Naive thymus-derived CD4-positive, alpha-beta T cell (primary cell): ENCODE measurements around the gene HOXB5. TPM values are rescaled to one million over a fixed set of nuclear protein-coding genes. Genes with fewer than 3 reads are reported as not detected.

Experiments
- ATAC-seq: fragments of 150-1000 bp; cut with Tn5 transposase; 2 replicates; pipeline ENCODE4 v1.10.0; 2021; ENCODE audit warnings: mild to moderate bottlenecking, moderate library complexity
- CTCF ChIA-PET: fragments of 350-600 bp; sonication (Branson Sonifier 250); formaldehyde crosslinking; loops from one replicate; lab custom pipeline; 2021; ENCODE audit warnings: antibody characterized with exemption; lab: Charles Lee
- POLR2A ChIA-PET: fragments of 350-600 bp; sonication (Branson Sonifier 250); formaldehyde crosslinking; loops from one replicate; lab custom pipeline; 2021; ENCODE audit warnings: antibody characterized with exemption, inconsistent platforms; lab: Charles Lee
- DNase-seq, 9 donors: peaks; one replicate each; pipeline versions ENCODE4 v3.0.0 to v3.0.0-alpha.2; 2020 to 2022; ENCODE audit warnings: mixed read lengths in 1 of 9
- H3K27ac ChIP-seq: one replicate; pipeline ENCODE4 v1.7.0; 2013; ENCODE audit warnings: mild to moderate bottlenecking, low read depth, low read length, moderate library complexity
- H3K27me3 ChIP-seq, 2 donors: one replicate each; pipeline ENCODE4 v1.7.0; 2013; ENCODE audit warnings: low read length in 2 of 2, mild to moderate bottlenecking in 2 of 2, moderate library complexity in 2 of 2; ENCODE audit not compliant: control insufficient read depth in 2 of 2, insufficient read depth in 2 of 2
- H3K36me3 ChIP-seq, 3 experiments: 1 replicate in 2 of 3; 2 replicates in 1 of 3; pipeline ENCODE4 v1.7.0; 2013; ENCODE audit warnings: low read length in 3 of 3, mild to moderate bottlenecking in 3 of 3, moderate library complexity in 1 of 3; ENCODE audit not compliant: insufficient read depth in 3 of 3, control insufficient read depth in 2 of 3
- H3K4me1 ChIP-seq, 2 donors: one replicate each; pipeline ENCODE4 v1.7.0; 2013; ENCODE audit warnings: low read length in 2 of 2, mild to moderate bottlenecking in 2 of 2, moderate library complexity in 1 of 2; ENCODE audit not compliant: control insufficient read depth in 2 of 2, insufficient read depth in 2 of 2
- H3K4me3 ChIP-seq: 2 replicates; pipeline ENCODE4 v1.7.0; 2013; ENCODE audit warnings: mild to moderate bottlenecking, low read length
- H3K9me3 ChIP-seq, 3 experiments: 1 replicate in 2 of 3; 2 replicates in 1 of 3; pipeline ENCODE4 v1.7.0; 2013; ENCODE audit warnings: low read length in 3 of 3; ENCODE audit not compliant: control insufficient read depth in 2 of 3
- H3K27ac Mint-ChIP-seq, 9 donors: one replicate each; pipeline ENCODE4 v1.8.0; 2020 to 2022; ENCODE audit warnings: mixed read lengths in 9 of 9, mild to moderate bottlenecking in 8 of 9, moderate library complexity in 5 of 9, inconsistent platforms in 2 of 9
- H3K27me3 Mint-ChIP-seq, 5 donors: one replicate each; pipeline ENCODE4 v1.8.0; 2021 to 2022; ENCODE audit warnings: mixed read lengths in 5 of 5, mild to moderate bottlenecking in 1 of 5
- H3K36me3 Mint-ChIP-seq, 5 donors: one replicate each; pipeline ENCODE4 v1.8.0; 2020 to 2022; ENCODE audit warnings: mixed read lengths in 5 of 5, mild to moderate bottlenecking in 3 of 5, inconsistent platforms in 1 of 5
- H3K4me1 Mint-ChIP-seq, 7 donors: one replicate each; pipeline ENCODE4 v1.8.0; 2020 to 2022; ENCODE audit warnings: mixed read lengths in 7 of 7, mild to moderate bottlenecking in 3 of 7, inconsistent platforms in 1 of 7
- H3K4me3 Mint-ChIP-seq, 10 donors: one replicate each; pipeline ENCODE4 v1.8.0; 2020 to 2022; ENCODE audit warnings: mild to moderate bottlenecking in 10 of 10, mixed read lengths in 10 of 10, moderate library complexity in 6 of 10, inconsistent platforms in 2 of 10
- H3K9me3 Mint-ChIP-seq, 11 donors: one replicate each; pipeline ENCODE4 v1.8.0; 2020 to 2022; ENCODE audit warnings: mixed read lengths in 11 of 11, mild to moderate bottlenecking in 4 of 11, inconsistent platforms in 1 of 11, moderate library complexity in 1 of 11
- intact Hi-C, 2 donors: fragments of 100-400 bp; cut with micrococcal nuclease; formaldehyde crosslinking; loops; one replicate each; pipeline ENCODE4 v1.15.1; 2023
- polyA plus RNA-seq, 2 donors: library from polyadenylated mRNA; unstranded; fragments of 300-500 nt; fragmentation: Illumina TruSeq; gene quantifications; one replicate each; pipeline ENCODE4 v1.2.3, GENCODE V29; 2021
- total RNA-seq, 6 experiments: library from RNA in 5 of 6; stranded (reverse) in 5 of 6; gene quantifications; 1 replicate in 5 of 6; 2 replicates in 1 of 6; pipeline ENCODE4 v1.2.3 and lab custom pipeline; 2021 to 2026

HOXB5 gene
- total and polyA plus RNA-seq, 7 experiments from 2014 or later, result not detected

- POLR2A ChIA-PET, result interaction anchor here (1.1 to 1.4 kb wide), 2 partner anchors 15 to 243 kb away, joined by 3 to 5 read pairs; no protein-coding TSS in a partner anchor
- Histone ChIP-seq H3K4me1 (peaks cover 21 to 28% of the 10 kb centered on the region in 2 donors), H3K27me3 (peaks cover 8 to 38% of the 10 kb centered on the region in 2 donors), H3K9me3 (no peaks in the 10 kb centered on the region), H3K4me3 (no peak overlapping the region), H3K36me3 (no peaks in the 10 kb centered on the region), H3K27ac (no peak overlapping the region)
- DNase-seq (no peak), ATAC-seq (no peak)
- intact Hi-C loops, result no loop called here
- peaks cover 90 to 98% (median 94%) of the 10 kb centered on the region in 5 donors for H3K27me3 Mint-ChIP-seq
- H3K4me3 Mint-ChIP-seq, result peak overlapping the region in 1 of 10 donors; percentile 38
- no peak overlapping the region for H3K27ac Mint-ChIP-seq
- H3K9me3 Mint-ChIP-seq, result no peaks in the 10 kb centered on the region
- peaks cover 27 to 69% (median 40%) of the 10 kb centered on the region in 7 donors for H3K4me1 Mint-ChIP-seq
- CTCF ChIA-PET, result interaction anchor here (0.8 to 2.6 kb wide), 3 partner anchors 30 to 97 kb away, joined by 3 to 8 read pairs (median 3); no protein-coding TSS in a partner anchor
- peaks cover 0 to 9% (median 0%) of the 10 kb centered on the region in 5 donors for H3K36me3 Mint-ChIP-seq
Measured at GRCh38 chr17:48589060-48589830, 4.3 kb downstream of the HOXB5 start.

GRCh38 chr17:48588528-48588927 lies 5.1 kb downstream of the HOXB5 start:
- ATAC-seq, result no peak
- H3K27me3 ChIP-seq, result peaks cover 8 to 37% of the 10 kb centered on the region in 2 donors
- intact Hi-C loops, result no loop called here
- Mint-ChIP-seq H3K27me3 (peaks cover 90 to 99% (median 95%) of the 10 kb centered on the region in 5 donors), H3K27ac (peak overlapping the region in 2 of 9 donors; percentile 46 to 59), H3K4me1 (peaks cover 27 to 68% (median 37%) of the 10 kb centered on the region in 7 donors), H3K9me3 (no peaks in the 10 kb centered on the region), H3K36me3 (peaks cover 0 to 10% (median 0%) of the 10 kb centered on the region in 5 donors), H3K4me3 (peak overlapping the region in 1 of 10 donors; percentile 8)
- peaks cover 20 to 23% of the 10 kb centered on the region in 2 donors for H3K4me1 ChIP-seq
- CTCF ChIA-PET, result interaction anchor here (0.8 to 3.0 kb wide), 10 partner anchors 75 to 470 kb away, joined by 3 to 10 read pairs (median 3); no protein-coding TSS in a partner anchor
- no peaks in the 10 kb centered on the region for H3K9me3 ChIP-seq
- H3K27ac ChIP-seq, result no peak overlapping the region
- POLR2A ChIA-PET, result interaction anchor here (1.1 to 1.4 kb wide), 2 partner anchors 14 to 242 kb away, joined by 3 to 5 read pairs; no protein-coding TSS in a partner anchor
- no peaks in the 10 kb centered on the region for H3K36me3 ChIP-seq
- no peak overlapping the region for H3K4me3 ChIP-seq
- no peak for DNase-seq

- ATAC-seq (no peak), DNase-seq (no peak)
- intact Hi-C loops, result no loop called here
- H3K9me3 Mint-ChIP-seq, result no peaks in the 10 kb centered on the region
- Histone ChIP-seq H3K27ac (no peak overlapping the region), H3K27me3 (peaks cover 8 to 35% of the 10 kb centered on the region in 2 donors), H3K4me1 (peaks cover 15 to 21% of the 10 kb centered on the region in 2 donors), H3K4me3 (no peak overlapping the region), H3K9me3 (no peaks in the 10 kb centered on the region), H3K36me3 (no peaks in the 10 kb centered on the region)
- peaks cover 90 to 99% (median 95%) of the 10 kb centered on the region in 5 donors for H3K27me3 Mint-ChIP-seq
- no peak overlapping the region for H3K4me3 Mint-ChIP-seq
- H3K36me3 Mint-ChIP-seq, result peaks cover 0 to 12% (median 0%) of the 10 kb centered on the region in 5 donors
- ChIA-PET POLR2A (interaction anchor here (1.0 to 1.2 kb wide), 3 partner anchors 76 to 344 kb away, joined by 3 read pairs; no protein-coding TSS in a partner anchor), CTCF (interaction anchor here (0.6 to 3.0 kb wide), 11 partner anchors 84 to 1487 kb away, joined by 3 to 10 read pairs (median 4); no protein-coding TSS in a partner anchor)
- peak overlapping the region in 1 of 9 donors; percentile 6 for H3K27ac Mint-ChIP-seq
- peaks cover 23 to 66% (median 32%) of the 10 kb centered on the region in 7 donors for H3K4me1 Mint-ChIP-seq
Measured at GRCh38 chr17:48588074-48588415, 5.5 kb downstream of the HOXB5 start.

GRCh38 chr17:48587276-48588073 lies 6.1 kb downstream of the HOXB5 start:
- Histone ChIP-seq H3K36me3 (no peaks in the 10 kb centered on the region), H3K4me1 (peaks cover 9 to 18% of the 10 kb centered on the region in 2 donors), H3K27ac (no peak overlapping the region), H3K9me3 (no peaks in the 10 kb centered on the region), H3K4me3 (no peak overlapping the region), H3K27me3 (peaks cover 8 to 35% of the 10 kb centered on the region in 2 donors)
- Mint-ChIP-seq H3K27ac (peak overlapping the region in 2 of 9 donors; percentile 6 to 28), H3K9me3 (no peaks in the 10 kb centered on the region), H3K4me1 (peaks cover 17 to 66% (median 32%) of the 10 kb centered on the region in 7 donors), H3K36me3 (peaks cover 0 to 13% (median 0%) of the 10 kb centered on the region in 5 donors), H3K4me3 (peak overlapping the region in 4 of 10 donors; percentile 4 to 36 (median 29)), H3K27me3 (peaks cover 90 to 99% (median 95%) of the 10 kb centered on the region in 5 donors)
- CTCF ChIA-PET, result interaction anchor here (0.6 to 3.0 kb wide), 11 partner anchors 83 to 1487 kb away, joined by 3 to 10 read pairs (median 3); no protein-coding TSS in a partner anchor
- DNase-seq (no peak), ATAC-seq (no peak)
- POLR2A ChIA-PET, result interaction anchor here (0.6 to 1.2 kb wide), 4 partner anchors 76 to 343 kb away, joined by 3 to 4 read pairs (median 3); no protein-coding TSS in a partner anchor
- intact Hi-C loops, result no loop called here

- Mint-ChIP-seq H3K4me1 (peaks cover 17 to 70% (median 31%) of the 10 kb centered on the region in 7 donors), H3K27me3 (peaks cover 88 to 97% (median 95%) of the 10 kb centered on the region in 5 donors), H3K27ac (peak overlapping the region in 1 of 9 donors; percentile 52), H3K4me3 (peak overlapping the region; percentile 81 to 97 (median 91)), H3K9me3 (no peaks in the 10 kb centered on the region), H3K36me3 (peaks cover 0 to 13% (median 0%) of the 10 kb centered on the region in 5 donors)
- DNase-seq (no peak), ATAC-seq (no peak)
- ChIA-PET POLR2A (interaction anchor here (0.6 to 1.2 kb wide), 2 partner anchors 75 to 251 kb away, joined by 3 to 4 read pairs; no protein-coding TSS in a partner anchor), CTCF (interaction anchor here (0.6 to 3.0 kb wide), 7 partner anchors 92 to 445 kb away, joined by 3 to 10 read pairs (median 4); no protein-coding TSS in a partner anchor)
- intact Hi-C loops, result no loop called here
- H3K4me1 ChIP-seq, result peaks cover 9 to 25% of the 10 kb centered on the region in 2 donors
- peak overlapping the region; percentile 60 for H3K4me3 ChIP-seq
- no peaks in the 10 kb centered on the region for H3K36me3 ChIP-seq
- H3K27me3 ChIP-seq, result peaks cover 8 to 37% of the 10 kb centered on the region in 2 donors
- H3K27ac ChIP-seq, result no peak overlapping the region
- no peaks in the 10 kb centered on the region for H3K9me3 ChIP-seq
Measured at GRCh38 chr17:48586355-48587258, 7.0 kb downstream of the HOXB5 start.
